ENCODE data around the gene LRRC52.

LRRC52 gene, protein sequence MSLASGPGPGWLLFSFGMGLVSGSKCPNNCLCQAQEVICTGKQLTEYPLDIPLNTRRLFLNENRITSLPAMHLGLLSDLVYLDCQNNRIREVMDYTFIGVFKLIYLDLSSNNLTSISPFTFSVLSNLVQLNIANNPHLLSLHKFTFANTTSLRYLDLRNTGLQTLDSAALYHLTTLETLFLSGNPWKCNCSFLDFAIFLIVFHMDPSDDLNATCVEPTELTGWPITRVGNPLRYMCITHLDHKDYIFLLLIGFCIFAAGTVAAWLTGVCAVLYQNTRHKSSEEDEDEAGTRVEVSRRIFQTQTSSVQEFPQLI

GRCh38 chr1:165543532-165544438 lies at the start of gene LRRC52:
Gene LRRC52 (plus strand): TSS chr1:165544000. CDS start chr1:165544297, 297 bp downstream.
- peak; percentile 73 for DNase-seq

DNA sequence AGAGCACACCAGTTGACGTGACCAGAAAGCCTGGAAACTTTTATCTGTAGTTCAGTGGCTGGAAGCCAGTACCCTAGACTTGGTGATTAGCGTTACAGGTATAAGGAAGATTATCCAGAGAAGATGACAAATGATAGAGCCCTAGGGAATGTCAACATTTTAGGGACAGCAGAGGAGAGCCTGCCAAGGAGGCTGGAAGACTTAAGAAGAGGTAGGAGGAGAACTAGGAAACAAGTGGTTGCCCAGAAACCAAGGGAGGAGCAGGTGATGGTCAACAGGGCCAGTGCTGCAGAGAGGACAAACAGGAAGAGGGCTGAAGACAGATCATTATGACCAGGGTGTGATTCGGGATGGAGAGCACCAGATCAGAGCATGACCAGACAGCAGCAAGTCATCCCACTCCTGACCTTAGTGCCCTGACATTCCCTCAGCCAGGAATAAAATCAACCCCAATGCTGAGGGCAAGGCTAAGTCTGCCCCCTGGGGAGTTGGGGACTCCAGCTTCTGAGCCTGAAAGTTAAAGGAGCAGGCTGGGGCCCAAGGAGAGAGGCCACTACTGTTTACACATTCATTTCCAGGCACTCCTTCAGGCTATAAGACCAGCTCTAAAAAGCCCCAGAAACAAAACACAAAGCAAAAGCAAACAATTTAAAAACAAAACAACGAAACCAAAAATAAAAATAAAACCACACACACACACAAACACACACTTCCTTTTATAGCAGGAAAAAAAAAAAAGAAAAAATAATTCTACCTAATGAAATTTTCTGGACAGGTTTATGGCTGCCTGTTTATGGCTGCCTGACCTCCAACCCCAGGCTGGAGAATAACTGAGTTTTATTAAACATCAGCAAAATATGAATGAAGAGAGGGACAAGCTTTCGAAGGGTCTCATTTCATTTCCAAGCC lies 48.6 kb upstream of the LRRC52 start:
- DNase-seq: no peak

- DNase-seq: no peak
These were observed 48.0 kb upstream of the LRRC52 start for GRCh38 chr1:165495858-165496205.

GRCh38 chr1:165496501-165496900 lies 47.3 kb upstream of the LRRC52 start:
- peak; percentile 44 for DNase-seq

GRCh38 chr1:165497069-165498013 lies 46.5 kb upstream of the LRRC52 start:
- DNase-seq: no peak

- no peak for DNase-seq
These were observed 42.4 kb upstream of the LRRC52 start for GRCh38 chr1:165501330-165501969.

DNA sequence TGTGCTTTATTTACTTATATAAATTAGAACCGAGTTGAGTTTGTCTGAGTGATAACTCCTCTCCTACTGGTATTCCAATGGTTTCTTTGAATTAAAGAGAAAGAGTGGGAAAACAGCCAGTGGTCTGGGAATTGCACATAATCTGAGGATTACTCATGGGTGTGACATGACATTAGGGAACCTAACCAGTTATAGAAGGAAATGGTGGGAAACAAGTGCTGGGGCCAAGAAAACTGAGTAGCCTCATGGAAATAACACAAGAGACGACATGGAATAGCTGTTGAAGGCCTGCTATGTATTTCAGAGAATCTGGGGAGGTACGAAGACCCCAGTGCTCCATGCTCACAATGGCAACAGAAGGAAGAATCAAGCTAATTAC lies 41.8 kb upstream of the LRRC52 start:
- DNase-seq: no peak

GRCh38 chr1:165507570-165507969 lies 36.2 kb upstream of the LRRC52 start:
- no peak for DNase-seq

GRCh38 chr1:165508291-165508690 lies 35.5 kb upstream of the LRRC52 start:
- no peak for DNase-seq

DNA sequence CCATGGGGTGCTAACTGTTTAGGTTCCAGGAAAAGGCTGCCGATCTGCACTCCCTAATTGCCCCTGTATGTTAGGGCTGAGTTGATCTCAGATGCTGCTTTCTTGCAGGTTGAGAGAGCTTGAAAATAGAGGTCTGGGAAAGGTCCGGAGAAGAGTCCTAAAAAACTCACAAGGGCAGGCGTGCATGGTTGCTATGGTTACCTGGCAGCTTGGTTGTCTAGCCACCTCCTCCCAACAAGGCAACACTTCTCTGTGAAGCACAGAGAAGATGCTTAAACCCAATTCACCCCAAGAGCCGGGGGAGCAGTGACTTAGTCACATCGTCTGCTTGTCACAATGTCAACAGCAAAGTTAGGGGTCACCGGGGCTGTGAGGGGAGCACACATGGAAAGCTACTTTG lies 31.0 kb upstream of the LRRC52 start:
- DNase-seq: no peak

DNA sequence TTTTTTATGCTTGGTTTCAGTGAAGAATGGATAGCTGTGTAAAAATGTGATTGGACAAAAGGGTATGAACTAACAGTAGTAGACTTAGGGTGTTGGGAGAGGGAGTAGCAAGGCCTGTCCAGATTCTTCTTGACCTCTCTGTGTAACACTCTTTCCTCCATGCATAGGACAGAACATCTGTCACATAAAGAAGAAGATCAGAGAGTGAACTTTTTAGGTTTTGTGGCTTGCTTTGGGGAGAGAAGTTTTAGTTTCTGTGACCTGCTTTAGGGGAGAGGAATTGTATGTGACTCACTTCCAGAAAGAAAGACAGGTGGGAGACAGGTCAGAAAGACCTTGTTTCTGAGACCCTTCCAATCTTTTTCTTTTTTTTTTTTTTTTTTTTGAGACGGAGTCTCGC lies 27.3 kb upstream of the LRRC52 start:
- DNase-seq: no peak

DNA sequence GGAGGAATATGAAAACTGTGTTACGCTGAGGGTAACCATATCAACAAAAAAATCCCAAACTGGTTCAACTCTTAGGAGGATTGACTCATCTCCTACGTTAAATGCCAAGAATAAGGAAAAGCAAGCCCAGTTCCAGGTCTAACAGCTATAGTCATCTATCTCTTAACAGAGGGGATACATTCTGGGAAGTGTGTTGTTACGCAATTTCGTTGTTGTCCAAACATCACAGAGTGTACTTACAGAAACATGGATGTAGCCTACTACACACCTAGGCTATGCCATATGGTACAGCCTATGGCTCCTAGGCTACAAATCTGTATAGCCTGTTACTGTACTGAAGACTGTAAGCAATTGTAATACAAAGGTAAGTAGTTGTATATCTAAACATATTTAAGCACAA lies 23.2 kb upstream of the LRRC52 start:
- no peak for DNase-seq

- no peak for DNase-seq
These were observed 19.0 kb upstream of the LRRC52 start for GRCh38 chr1:165524639-165525285.

DNA sequence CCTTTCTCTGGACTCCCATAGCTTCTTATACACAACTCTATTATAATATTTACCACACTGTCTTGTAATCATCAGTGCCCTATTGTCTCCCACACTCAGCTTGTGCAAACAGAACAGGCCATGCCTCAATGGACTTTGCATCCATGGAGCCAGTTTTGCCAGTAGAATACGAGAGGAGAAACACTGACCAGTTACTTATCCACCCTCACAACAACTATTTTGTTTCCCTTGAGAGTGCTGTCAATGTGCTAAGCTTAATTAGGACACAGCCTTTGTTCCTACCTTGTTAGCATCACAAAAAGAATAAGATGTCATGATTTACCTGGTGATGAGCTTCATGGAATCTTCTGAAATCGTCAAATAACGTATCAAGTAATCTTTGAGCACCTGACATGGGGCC lies 18.1 kb upstream of the LRRC52 start:
- DNase-seq: no peak

- no peak for DNase-seq
These were observed 16.4 kb upstream of the LRRC52 start for GRCh38 chr1:165527251-165528007.

DNA sequence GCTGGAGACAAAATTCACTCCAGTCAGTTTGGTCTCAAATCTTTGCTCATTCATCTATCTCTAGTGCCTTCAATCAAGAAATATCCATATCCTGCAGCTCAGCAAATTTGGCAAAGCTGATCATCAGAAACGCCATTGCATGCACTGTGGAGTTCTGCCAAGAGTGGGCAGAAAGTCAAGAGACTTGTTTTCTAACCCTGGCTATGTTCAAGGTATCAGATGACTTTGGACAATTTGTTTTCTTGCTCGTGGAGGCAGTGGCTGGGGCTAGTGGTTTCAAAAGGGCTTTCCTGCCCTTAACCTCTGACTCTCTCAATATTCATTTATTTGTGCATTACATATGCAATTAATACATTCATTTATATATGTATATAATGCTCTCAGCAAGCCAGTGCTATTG lies 12.8 kb upstream of the LRRC52 start:
- DNase-seq: peak; percentile 38

GRCh38 chr1:165532053-165532452 lies 11.7 kb upstream of the LRRC52 start:
- no peak for DNase-seq

GRCh38 chr1:165533254-165533653 lies 10.5 kb upstream of the LRRC52 start:
- no peak for DNase-seq

GRCh38 chr1:165536016-165536415 lies 7.8 kb upstream of the LRRC52 start:
- DNase-seq: no peak
